Effector memory CD4-positive, alpha-beta T cell (primary cell): Measurements from ENCODE around the gene PLPP1.

Experiments used
- DNase-seq, 3 donors: peaks; one replicate each; pipeline ENCODE4 v3.0.0-alpha.2; 2020
- H3K27ac ChIP-seq: 2 replicates; pipeline ENCODE4 v1.7.0; 2013; ENCODE audit warnings: mild to moderate bottlenecking, low read length, moderate library complexity; ENCODE audit not compliant: insufficient read depth, poor library complexity, severe bottlenecking
- H3K27me3 ChIP-seq: replicated peaks from 2 replicates; pipeline ENCODE4 v1.7.0; 2013; ENCODE audit warnings: mild to moderate bottlenecking, low read length; ENCODE audit not compliant: insufficient read depth, control insufficient read depth, poor library complexity, severe bottlenecking
- H3K36me3 ChIP-seq: 2 replicates; pipeline ENCODE4 v1.7.0; 2013; ENCODE audit warnings: mild to moderate bottlenecking, low read length, moderate library complexity; ENCODE audit not compliant: control insufficient read depth, insufficient read depth
- H3K4me1 ChIP-seq: 2 replicates; pipeline ENCODE4 v1.7.0; 2013; ENCODE audit warnings: low read length, mild to moderate bottlenecking; ENCODE audit not compliant: control insufficient read depth, insufficient read depth, poor library complexity, severe bottlenecking
- H3K4me3 ChIP-seq: 2 replicates; pipeline ENCODE4 v1.7.0; 2013; ENCODE audit warnings: low read length, low read depth, mild to moderate bottlenecking; ENCODE audit not compliant: insufficient read depth, poor library complexity, severe bottlenecking
- H3K9me3 ChIP-seq: 2 replicates; pipeline ENCODE4 v1.7.0; 2013; ENCODE audit warnings: mild to moderate bottlenecking, low read length, moderate library complexity; ENCODE audit not compliant: control insufficient read depth

Gene PLPP1

GRCh38 chr5:55421074-55421529 is 113.7 kb downstream of the PLPP1 start:
- DNase-seq, result no peak
- H3K36me3 ChIP-seq, result peaks cover 28% of the 10 kb centered on the region

DNA sequence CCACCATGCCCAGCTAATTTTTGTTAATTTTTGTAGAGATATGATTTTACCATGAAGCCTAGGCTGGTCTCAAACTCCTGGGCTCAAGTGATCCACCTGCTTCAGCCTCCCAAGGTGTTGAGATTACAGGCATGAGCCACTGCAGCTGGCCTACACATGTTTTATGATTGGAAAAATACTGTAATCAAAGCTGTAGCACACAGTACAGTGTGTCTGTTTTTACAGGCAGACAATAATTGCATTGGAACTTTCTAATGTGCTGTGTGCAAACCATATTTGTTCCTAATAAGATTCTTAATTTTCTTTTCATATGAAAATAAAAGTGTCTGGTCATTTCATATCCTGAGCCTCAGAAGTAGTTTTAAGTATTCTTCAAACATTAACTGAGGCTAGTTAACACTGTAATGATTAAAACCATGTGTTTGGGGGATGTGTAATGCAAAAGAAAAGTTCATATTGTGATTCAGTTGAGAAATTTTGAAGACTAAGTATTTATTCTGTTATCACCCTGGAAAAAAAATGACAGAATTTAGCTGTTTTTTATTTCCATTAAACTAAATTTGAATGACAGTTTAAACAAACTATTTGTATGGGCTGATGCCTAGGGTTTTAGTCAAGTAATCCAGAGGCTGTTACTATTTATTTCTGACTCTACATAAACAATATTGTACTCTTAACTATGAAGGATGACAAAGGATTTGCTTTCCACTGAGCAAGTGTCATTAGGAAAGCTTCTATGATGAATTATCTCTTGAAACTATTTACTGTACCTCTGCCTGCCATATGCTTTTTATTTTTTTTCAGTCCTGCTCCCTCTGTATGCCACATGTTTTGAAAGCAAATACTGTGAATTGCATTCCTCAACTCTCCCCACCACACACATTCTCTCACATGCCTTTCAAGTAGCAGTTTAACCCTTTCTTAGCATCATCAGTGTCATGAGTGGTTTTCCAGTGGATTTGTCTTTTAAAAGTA is 115.5 kb downstream of the PLPP1 start:
- DNase-seq, result no peak
- no peak overlapping the region for H3K27ac ChIP-seq
- H3K9me3 ChIP-seq, result no peaks in the 10 kb centered on the region
- H3K27me3 ChIP-seq, result no peaks in the 10 kb centered on the region
- H3K36me3 ChIP-seq, result peaks cover 17% of the 10 kb centered on the region
- no peaks in the 10 kb centered on the region for H3K4me1 ChIP-seq
- no peak overlapping the region for H3K4me3 ChIP-seq

More at GRCh38 chr5:55421074-55421529, 113.7 kb downstream of the PLPP1 start:
- Histone ChIP-seq H3K4me3 (no peak overlapping the region), H3K27me3 (no peaks in the 10 kb centered on the region), H3K4me1 (no peaks in the 10 kb centered on the region), H3K27ac (no peak overlapping the region), H3K9me3 (no peaks in the 10 kb centered on the region)

GRCh38 chr5:55416306-55416705 is 118.5 kb downstream of the PLPP1 start:
- Histone ChIP-seq H3K27ac (no peak overlapping the region), H3K27me3 (no peaks in the 10 kb centered on the region), H3K4me3 (no peak overlapping the region), H3K4me1 (no peaks in the 10 kb centered on the region), H3K36me3 (peaks cover 4% of the 10 kb centered on the region), H3K9me3 (no peaks in the 10 kb centered on the region)
- no peak for DNase-seq

DNA sequence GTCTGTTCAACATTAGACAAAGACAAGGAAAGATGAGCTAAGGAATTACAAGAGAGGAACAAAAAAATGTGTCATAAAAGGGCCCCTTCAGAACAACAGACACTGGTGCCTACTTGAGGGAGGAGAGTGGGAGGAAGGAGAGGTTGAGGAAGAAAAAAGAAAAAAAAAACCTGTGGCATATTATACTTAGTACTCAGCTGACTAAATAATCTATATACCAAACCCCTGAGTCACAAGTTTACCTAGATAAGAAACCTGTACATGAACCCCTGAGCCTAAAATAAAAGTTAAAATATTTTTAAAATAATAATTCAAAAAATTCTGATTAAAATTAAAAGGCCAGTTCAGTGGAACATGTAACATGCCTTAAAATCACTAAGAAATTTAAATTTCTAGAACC is 119.7 kb downstream of the PLPP1 start:
- H3K36me3 ChIP-seq, result peaks cover 14% of the 10 kb centered on the region

DNA sequence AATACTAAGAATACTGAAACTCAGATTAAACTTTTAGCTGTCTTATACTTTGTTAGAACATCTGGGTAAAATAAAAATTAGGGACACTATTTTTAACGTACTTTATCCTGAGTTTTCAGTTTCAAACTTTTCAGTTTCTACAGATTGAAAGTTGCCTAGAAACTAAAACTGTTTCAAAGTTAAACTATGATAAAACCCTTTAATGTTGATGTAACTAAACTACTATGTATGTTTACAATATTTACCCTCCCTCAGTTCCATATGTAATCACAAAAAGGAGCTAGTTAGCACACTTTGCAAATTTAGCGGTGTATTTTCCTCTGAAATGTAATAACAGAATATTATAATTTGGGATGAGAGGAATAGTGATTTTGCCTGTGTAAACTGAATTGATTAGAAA is 121.1 kb downstream of the PLPP1 start:
- Histone ChIP-seq H3K4me1 (no peaks in the 10 kb centered on the region), H3K36me3 (peaks cover 14% of the 10 kb centered on the region), H3K9me3 (no peaks in the 10 kb centered on the region), H3K27ac (no peak overlapping the region), H3K4me3 (no peak overlapping the region), H3K27me3 (no peaks in the 10 kb centered on the region)
- DNase-seq, result no peak

More for the DNA sequence above, 119.7 kb downstream of the PLPP1 start:
- Histone ChIP-seq H3K27me3 (no peaks in the 10 kb centered on the region), H3K9me3 (no peaks in the 10 kb centered on the region), H3K27ac (no peak overlapping the region), H3K4me3 (no peak overlapping the region), H3K4me1 (no peaks in the 10 kb centered on the region)
- no peak for DNase-seq

GRCh38 chr5:55411876-55412275 is 122.9 kb downstream of the PLPP1 start:
- Histone ChIP-seq H3K27me3 (no peaks in the 10 kb centered on the region), H3K27ac (no peak overlapping the region), H3K36me3 (peaks cover 22% of the 10 kb centered on the region), H3K4me3 (no peak overlapping the region), H3K9me3 (no peaks in the 10 kb centered on the region), H3K4me1 (no peaks in the 10 kb centered on the region)
- no peak for DNase-seq

GRCh38 chr5:55410845-55411244 is 123.9 kb downstream of the PLPP1 start:
- DNase-seq, result no peak
- Histone ChIP-seq H3K36me3 (peaks cover 30% of the 10 kb centered on the region), H3K4me1 (no peaks in the 10 kb centered on the region), H3K27me3 (no peaks in the 10 kb centered on the region), H3K27ac (no peak overlapping the region), H3K9me3 (no peaks in the 10 kb centered on the region), H3K4me3 (no peak overlapping the region)

- Histone ChIP-seq H3K27me3 (no peaks in the 10 kb centered on the region), H3K4me1 (no peaks in the 10 kb centered on the region), H3K9me3 (no peaks in the 10 kb centered on the region), H3K27ac (no peak overlapping the region), H3K4me3 (no peak overlapping the region), H3K36me3 (peaks cover 36% of the 10 kb centered on the region)
- DNase-seq, result no peak
Measured at GRCh38 chr5:55409775-55410174, 125.0 kb downstream of the PLPP1 start.

- Histone ChIP-seq H3K9me3 (no peaks in the 10 kb centered on the region), H3K27me3 (no peaks in the 10 kb centered on the region), H3K27ac (no peak overlapping the region), H3K36me3 (peaks cover 47% of the 10 kb centered on the region), H3K4me1 (no peaks in the 10 kb centered on the region), H3K4me3 (no peak overlapping the region)
- DNase-seq, result no peak
Measured at GRCh38 chr5:55407984-55408383, 126.8 kb downstream of the PLPP1 start.

GRCh38 chr5:55407059-55407684 is 127.6 kb downstream of the PLPP1 start:
- no peak overlapping the region for H3K27ac ChIP-seq
- H3K9me3 ChIP-seq, result no peaks in the 10 kb centered on the region
- no peak overlapping the region for H3K4me3 ChIP-seq
- no peaks in the 10 kb centered on the region for H3K27me3 ChIP-seq
- no peak for DNase-seq
- H3K36me3 ChIP-seq, result peaks cover 48% of the 10 kb centered on the region
- no peaks in the 10 kb centered on the region for H3K4me1 ChIP-seq
